Activated gamma-delta T cell (primary cell): Measurements from ENCODE around the gene CPB1.
"Not testable (repeated sequence)": the region's sequence is repeated elsewhere in the genome, so short reads cannot be mapped to it uniquely, and the experiment has no call there.

Source experiments
- DNase-seq: peaks from one replicate; lab custom pipeline; 2025; lab: John Stamatoyannopoulos, UW
- total RNA-seq, 2 donors: gene quantifications; one replicate each; lab custom pipeline; 2026; lab: John Stamatoyannopoulos, UW

CPB1 gene
- total RNA-seq, result 0 to 0.13 reads per million in 2 donors

DNA sequence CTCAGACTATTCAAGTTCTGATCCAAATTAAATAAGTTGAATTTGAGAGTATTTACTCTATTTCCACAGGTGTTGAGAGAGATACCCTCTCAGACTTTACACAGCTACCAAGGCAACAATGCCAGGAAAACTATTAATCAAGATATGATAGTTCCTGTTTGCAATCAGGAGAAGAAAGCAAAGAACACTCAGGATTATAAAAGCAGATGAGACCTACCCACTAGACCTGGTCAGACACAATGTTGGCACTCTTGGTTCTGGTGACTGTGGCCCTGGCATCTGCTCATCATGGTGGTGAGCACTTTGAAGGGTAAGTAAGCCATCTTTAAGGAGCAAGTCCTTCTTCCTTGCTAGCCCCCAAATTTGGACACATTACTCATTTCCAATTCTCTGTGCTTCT is at the start of gene CPB1:
CPB1 (plus strand) TSS at position 227 of the 400 bp plus-strand sequence; CDS start at position 240, 13 bp downstream.
- no peak for DNase-seq

DNA sequence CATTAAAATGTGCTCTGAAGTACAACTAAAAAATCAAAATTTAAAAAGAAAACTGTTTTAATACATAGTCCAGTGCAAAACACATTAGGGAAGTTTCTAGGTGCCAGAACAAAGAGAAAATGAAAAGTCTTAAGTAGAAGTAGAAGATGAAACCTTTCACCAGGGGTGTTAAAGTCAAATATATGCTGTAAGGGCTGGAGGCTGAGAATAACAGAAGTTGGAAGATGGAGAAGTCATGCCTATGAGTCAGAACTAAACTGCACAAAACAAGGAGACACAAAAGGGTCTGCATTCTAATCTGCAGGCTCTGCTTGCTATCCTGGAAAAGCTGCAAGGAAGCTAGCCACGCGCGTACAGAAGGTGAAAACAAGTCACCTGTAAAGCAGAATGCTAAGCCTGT is 48.7 kb upstream of the CPB1 start:
- DNase-seq, result no peak

DNA sequence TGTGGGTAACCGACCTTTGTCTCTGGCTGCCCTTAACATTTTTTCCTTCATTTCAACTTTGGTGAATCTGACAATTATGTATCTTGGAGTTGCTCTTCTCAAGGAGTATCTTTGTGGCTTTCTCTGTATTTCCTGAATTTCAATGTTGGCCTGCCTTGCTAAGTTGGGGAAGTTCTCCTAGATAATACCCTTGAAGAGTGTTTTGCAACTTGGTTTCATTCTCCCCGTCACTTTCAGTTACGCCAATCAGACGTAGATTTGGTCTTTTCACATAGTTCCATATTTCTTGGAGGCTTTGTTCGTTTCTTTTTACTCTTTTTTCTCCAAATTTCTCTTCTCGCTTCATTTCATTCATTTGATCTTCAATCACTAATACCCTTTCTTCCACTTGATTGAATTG is 42.6 kb upstream of the CPB1 start:
- not testable (repeated sequence) for DNase-seq

DNA sequence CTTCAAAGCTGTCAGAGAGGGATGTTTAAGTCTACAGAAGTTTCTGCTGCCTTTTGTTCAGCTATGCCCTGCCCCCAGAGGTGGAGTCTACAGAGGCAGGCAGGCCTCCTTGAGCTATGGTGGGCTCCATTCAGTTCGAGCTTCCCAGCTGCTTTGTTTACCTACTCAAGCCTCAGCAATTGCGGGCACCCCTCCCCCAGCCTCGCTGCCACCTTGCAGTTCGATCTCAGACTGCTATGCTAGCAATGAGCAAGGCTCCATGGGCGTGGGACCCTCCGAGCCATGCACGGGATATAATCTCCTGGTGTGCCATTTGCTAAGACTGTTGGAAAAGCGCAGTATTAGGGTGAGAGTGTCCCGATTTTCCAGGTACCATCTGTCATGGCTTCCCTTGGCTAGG is 41.5 kb upstream of the CPB1 start:
- DNase-seq, result not testable (repeated sequence)

DNA sequence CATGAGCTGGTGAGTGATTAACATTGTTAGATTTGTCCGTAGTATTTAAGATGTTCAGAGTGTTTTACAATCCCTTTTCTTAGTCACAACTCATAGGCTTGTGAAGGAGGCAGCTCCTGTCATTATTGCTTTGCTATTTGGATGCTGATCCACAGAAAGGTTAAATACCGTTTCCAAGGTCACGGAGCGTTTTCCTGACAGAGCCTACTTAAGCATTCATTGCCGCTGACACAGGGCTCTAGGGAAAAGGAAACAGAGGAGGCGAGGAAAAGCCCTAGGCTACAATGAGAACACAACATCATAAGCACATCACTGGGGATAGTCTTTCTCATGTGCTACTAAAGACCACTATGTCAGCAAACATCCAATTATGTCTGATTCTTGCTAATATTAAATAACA is 38.5 kb upstream of the CPB1 start:
- no peak for DNase-seq

- DNase-seq, result no peak
Observed at GRCh38 chr3:148789906-148790305, 37.7 kb upstream of the CPB1 start.

- DNase-seq, result no peak
Observed at GRCh38 chr3:148790370-148790769, 37.2 kb upstream of the CPB1 start.

- no peak for DNase-seq
Observed at GRCh38 chr3:148790851-148791735, 36.5 kb upstream of the CPB1 start.

DNA sequence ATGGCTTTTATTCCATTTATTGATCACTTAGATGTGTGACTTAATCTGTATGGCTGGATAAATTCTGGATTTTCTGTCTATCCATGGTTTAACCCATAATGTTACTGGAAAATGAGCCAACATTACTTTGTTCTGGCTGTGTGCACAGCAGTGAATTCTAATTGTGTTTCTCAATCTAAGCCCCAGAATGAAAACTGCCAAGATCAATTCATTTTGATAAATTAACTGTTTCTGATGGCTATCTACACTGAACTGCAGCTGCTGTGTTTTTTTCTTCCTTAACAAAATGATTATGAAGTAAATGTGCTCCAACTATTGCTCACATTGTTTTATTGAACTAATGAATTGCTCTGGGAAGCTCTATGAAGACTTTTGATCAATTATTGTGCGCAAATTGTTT is 35.7 kb upstream of the CPB1 start:
- no peak for DNase-seq

DNA sequence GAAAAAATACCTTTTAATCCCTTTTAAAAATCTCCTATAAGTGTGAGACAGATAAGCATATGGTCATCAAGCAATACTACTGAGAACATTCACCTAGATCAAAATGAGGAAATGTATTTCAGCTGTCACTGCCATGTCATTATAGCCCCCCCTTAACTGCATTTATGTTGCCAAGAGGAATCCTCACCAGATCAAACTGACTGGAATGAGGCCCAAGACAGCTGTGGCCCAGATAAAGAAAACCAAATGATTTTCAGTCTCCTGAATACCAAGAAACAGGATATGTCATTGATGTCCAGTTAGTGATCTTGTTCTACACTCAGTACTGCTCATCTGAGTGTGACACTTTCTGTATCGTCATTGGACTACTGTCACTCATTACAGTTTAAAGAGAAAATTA is 35.1 kb upstream of the CPB1 start:
- no peak for DNase-seq

DNA sequence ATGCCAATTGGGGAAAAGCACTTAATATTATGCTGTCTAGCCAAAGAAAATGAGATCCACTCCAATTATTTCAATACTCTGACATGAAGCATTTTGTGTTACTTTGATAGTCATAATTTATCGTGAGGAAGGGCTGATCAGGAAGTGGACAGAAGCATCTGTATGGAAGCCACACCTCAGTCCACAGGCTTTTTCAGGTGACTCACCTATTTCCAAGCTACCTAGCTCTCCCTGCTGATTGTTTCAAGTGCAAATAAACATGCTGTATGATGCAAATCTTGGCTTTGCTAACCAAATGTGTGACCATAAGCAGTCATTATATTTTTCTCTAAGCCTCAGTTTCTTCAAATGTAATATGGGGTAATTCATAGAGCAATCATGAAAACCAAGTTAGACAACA is 30.8 kb upstream of the CPB1 start:
- no peak for DNase-seq

- no peak for DNase-seq
Observed at GRCh38 chr3:148797795-148798194, 29.8 kb upstream of the CPB1 start.

- no peak for DNase-seq
Observed at GRCh38 chr3:148800414-148800813, 27.2 kb upstream of the CPB1 start.

DNA sequence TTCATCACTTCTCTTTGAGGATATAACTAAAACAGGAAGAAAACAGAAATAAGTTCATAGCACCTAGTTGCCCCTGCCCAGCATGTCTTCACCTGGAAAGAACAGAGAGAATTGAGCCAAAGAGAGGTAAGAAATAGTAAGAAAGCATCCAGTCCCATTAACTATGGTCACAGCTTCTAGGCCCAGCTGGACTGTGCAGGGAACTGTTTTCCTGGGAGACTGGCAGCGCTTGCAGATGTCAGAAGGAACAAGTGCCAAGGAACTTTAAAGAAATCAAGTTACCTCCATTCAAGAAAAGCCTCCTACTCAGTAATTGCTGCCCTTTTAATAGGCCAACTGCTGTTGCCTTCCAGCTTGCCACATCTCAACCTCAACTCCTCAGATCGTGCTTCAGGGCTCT is 17.8 kb upstream of the CPB1 start:
- no peak for DNase-seq

GRCh38 chr3:148815316-148816110 is 12.1 kb upstream of the CPB1 start:
- no peak for DNase-seq

DNA sequence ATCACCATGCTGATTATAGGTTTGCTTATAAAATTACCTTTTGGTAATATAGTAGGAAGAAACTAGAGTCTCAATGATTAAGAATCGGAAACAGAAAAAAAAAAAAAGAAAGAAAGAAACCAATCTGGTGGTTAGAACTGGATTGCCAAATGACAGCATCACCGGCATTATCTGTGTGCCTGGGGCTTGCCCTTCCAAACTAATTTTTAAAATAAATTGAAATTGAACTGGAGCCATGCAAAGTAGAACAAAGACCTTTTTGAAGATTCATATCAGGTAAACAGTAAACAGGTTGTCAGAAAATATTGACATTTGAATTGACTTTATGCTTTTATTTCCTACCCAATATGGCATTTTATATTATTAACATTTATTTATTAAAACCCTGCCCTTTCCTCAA is 11.2 kb upstream of the CPB1 start:
- no peak for DNase-seq

DNA sequence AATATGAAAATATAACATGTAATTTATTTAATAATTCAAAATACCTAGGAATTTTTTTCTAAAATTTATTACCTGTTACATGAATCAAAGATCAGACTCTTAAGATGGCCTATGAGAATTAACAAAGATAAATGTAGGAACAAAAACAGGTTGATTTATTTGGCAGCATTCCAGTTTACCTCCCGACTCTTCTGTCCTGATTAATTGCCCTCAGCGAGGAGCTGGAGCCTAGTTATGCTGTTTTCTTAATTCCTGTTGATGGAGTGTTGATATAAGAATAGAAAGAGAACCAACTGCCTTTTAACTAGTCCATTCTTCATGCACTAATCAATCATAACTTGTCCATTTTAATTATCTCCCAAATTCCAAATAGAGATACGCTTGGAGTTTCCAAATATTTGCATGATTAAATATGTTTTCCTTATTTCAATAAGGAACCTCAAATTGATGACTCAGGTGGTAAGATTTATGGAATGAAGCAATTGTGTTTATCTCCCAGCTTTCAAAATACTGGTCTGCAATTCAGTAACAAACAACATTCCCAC is 10.6 kb upstream of the CPB1 start:
- no peak for DNase-seq

DNA sequence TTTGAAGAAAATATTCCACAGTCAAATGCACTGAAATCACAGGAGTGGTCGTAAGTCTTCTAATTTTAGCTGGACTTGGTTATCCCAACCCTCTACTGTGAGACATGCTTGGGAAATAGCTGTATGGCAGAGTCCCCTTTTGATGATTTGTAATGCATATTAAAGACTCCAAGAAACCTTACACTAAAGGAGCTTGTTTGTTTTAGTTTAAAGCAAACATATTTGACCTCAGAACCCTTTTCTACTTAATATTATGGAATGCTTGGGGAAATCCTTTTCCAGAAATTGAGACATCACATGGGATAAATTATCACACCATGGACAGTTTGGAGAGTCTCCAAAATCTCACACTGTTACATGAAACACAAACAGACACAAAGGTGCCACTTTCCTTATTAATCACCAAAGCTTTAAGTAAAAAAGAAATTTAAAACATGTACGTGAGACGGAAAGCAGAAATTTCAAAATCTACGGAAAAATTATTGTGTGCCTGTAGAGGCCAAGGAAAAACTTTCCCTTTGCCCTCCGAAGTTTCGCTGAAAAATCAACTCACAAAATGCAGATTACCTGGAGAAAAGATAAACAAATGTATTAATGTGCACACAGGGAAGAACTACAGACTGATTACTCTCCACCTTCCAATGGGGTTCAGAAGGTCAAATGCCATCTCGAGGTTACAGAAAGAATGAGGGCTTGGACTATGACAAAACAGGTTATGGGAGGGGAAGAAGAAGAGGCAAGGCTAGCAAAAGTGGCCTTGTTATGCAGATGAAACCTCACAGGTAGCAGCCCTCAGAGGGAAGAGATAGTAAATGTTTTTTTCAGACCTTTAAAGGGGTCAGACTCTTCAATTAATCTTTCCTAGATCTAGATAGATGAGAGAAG is 7.0 kb upstream of the CPB1 start:
- DNase-seq, result no peak

DNA sequence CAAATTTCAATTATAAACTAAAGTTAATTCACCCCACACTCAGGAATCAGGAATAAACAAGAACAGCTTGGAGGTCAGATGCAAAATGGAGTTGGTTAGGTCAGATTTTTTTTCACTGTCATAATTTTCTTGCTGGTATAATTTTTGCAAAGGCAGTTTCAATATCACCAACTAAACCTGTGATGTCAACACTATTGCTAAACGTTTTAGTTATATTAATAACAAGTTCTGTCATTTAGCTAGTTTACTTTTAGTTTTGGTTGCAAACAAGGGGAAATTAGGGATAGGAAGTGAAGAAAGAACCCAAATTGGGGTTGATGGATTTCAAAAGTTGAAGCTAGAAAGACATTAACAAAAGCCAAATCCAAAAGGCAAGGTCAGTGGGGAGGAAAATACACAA is 4.6 kb upstream of the CPB1 start:
- DNase-seq, result no peak

DNA sequence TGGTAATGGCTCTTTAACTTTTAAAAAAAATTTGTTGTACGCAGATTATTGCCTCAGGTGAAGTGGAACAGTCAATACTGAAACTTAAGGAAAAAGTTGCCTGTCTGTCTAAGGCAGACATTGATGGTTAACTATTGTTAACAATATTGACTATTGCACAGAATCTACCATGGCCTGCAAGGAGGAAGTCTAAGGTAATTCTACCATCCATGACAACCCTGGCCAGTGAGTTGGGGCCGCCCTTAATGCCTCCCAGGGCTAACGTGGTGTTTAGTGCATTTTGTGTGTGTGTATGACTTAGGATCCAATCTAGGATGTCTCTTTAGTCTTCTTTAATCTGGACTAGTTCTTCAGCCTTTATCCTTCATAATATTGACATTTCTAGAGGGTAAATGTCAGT is 2.1 kb upstream of the CPB1 start:
- no peak for DNase-seq

GRCh38 chr3:148828136-148828690 is 602 bp downstream of the CPB1 start:
- DNase-seq, result no peak
